ENCODE measurements around the gene MRI1.
"Not testable (repeated sequence)": the region's sequence is repeated elsewhere in the genome, so short reads cannot be mapped to it uniquely, and the experiment has no call there.

DNA sequence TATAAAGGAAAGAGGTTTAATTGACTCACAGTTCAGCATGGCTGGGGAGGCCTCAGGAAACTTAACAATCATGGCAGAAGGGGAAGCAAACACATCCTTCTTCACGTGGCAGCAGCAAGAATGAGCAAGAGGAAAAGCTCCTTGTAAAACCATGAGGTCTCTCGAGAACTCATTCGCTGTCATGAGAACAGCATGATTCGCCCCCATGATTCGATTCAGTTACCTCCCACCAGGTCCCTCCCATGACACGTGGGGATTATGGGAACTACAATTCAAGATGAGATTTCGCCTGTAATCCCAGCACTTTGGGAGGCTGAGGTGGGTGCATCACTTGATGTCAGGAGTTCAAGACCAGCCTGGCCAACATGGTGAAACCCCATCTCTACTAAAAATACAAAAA is 10.7 kb upstream of the MRI1 start:
- TF ChIP-seq, protein P1, sequence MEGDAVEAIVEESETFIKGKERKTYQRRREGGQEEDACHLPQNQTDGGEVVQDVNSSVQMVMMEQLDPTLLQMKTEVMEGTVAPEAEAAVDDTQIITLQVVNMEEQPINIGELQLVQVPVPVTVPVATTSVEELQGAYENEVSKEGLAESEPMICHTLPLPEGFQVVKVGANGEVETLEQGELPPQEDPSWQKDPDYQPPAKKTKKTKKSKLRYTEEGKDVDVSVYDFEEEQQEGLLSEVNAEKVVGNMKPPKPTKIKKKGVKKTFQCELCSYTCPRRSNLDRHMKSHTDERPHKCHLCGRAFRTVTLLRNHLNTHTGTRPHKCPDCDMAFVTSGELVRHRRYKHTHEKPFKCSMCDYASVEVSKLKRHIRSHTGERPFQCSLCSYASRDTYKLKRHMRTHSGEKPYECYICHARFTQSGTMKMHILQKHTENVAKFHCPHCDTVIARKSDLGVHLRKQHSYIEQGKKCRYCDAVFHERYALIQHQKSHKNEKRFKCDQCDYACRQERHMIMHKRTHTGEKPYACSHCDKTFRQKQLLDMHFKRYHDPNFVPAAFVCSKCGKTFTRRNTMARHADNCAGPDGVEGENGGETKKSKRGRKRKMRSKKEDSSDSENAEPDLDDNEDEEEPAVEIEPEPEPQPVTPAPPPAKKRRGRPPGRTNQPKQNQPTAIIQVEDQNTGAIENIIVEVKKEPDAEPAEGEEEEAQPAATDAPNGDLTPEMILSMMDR (IDR thresholded peaks at IDR 0.05), result not testable (repeated sequence)
- TF ChIP-seq POLR2A (IDR thresholded peaks at IDR 0.05), result not testable (repeated sequence)
